HCT116 (cell line): ENCODE measurements around the gene ATP6AP1. TPM values are rescaled to one million over a fixed set of nuclear protein-coding genes. Genes with fewer than 3 reads are reported as not detected.
A peak's percentile ranks its signal among the peaks of the same experiment; 100 is the strongest.

ENCODE experiments used
- ATAC-seq: fragments of 200-7000 bp; cut with Tn5 transposase; 2 replicates; pipeline ENCODE4 v1.9.1; 2020; ENCODE audit warnings: mild to moderate bottlenecking, moderate library complexity
- BruUV-seq: library from RNA; stranded (reverse); fragments of 400-500 nt; replicated peaks from 2 replicates; lab custom pipeline; 2021; lab: Mats Ljungman, UMichigan
- CTCF ChIA-PET: fragments of 300-600 bp; sonication (Branson Sonifier 250); formaldehyde crosslinking; loops from one replicate; lab custom pipeline; 2021; ENCODE audit warnings: antibody characterized with exemption; lab: Charles Lee
- POLR2A ChIA-PET: fragments of 300-600, 350-600 bp; sonication (Branson Sonifier 250); formaldehyde crosslinking; loops from one replicate; lab custom pipeline; 2021; ENCODE audit warnings: antibody characterized with exemption; lab: Charles Lee
- RAD21 ChIA-PET, 2 experiments: fragments of 300-600 bp; sonication (Branson Sonifier 250); formaldehyde crosslinking; loops; one replicate each; lab custom pipeline; 2023; ENCODE audit warnings: low total read pairs in 2 of 2; ENCODE audit not compliant: uncharacterized antibody in 2 of 2, unreplicated experiment in 2 of 2, low non-redundant PET in 1 of 2; lab: Charles Lee
- DNase-seq: peaks from one replicate; pipeline ENCODE4 v3.0.0-alpha.2; 2010; ENCODE audit warnings: low read depth, low spot score
- H2AFZ ChIP-seq: fragments of 200-600 bp; shearing (Covaris generic), sonication (generic); 2 replicates; pipeline ENCODE4 v1.6.1; 2017; ENCODE audit warnings: low read depth, mixed run types, mixed read lengths, antibody characterized with exemption, low read length; ENCODE audit not compliant: poor library complexity, severe bottlenecking
- H3K27ac ChIP-seq: 2 replicates; pipeline ENCODE4 v1.5.1; 2012; ENCODE audit warnings: low read depth, low read length
- H3K27me3 ChIP-seq: fragments of 200-600 bp; sonication (generic); 2 replicates; pipeline ENCODE4 v1.6.1; 2016; ENCODE audit warnings: mixed run types, low read length, mixed read lengths; ENCODE audit not compliant: insufficient read depth
- H3K36me3 ChIP-seq, 2 experiments: fragments of 200-500 bp in 1 of 2; fragments of 200-600 bp in 1 of 2; sonication (Bioruptor generic) in 1 of 2; sonication (generic) in 1 of 2; 2 replicates each; pipeline versions ENCODE4 v1.5.1 to v1.6.1; 2014 to 2016; ENCODE audit warnings: low read length in 2 of 2, inconsistent platforms in 1 of 2, mixed read lengths in 1 of 2, mixed run types in 1 of 2; ENCODE audit not compliant: insufficient read depth in 2 of 2, control insufficient read depth in 1 of 2
- H3K4me1 ChIP-seq, 2 experiments: fragments of 200-600 bp in 1 of 2; sonication (generic) in 1 of 2; 2 replicates each; pipeline versions ENCODE4 v1.5.1 to v1.6.1; 2012 to 2017; ENCODE audit warnings: low read length in 2 of 2, inconsistent platforms in 1 of 2, mild to moderate bottlenecking in 1 of 2, mixed read lengths in 1 of 2, mixed run types in 1 of 2, moderate library complexity in 1 of 2; ENCODE audit not compliant: insufficient read depth in 2 of 2, control insufficient read depth in 1 of 2
- H3K4me2 ChIP-seq: fragments of 200-600 bp; sonication (generic); 2 replicates; pipeline ENCODE4 v1.6.1; 2017; ENCODE audit warnings: mixed run types, low read length, mixed read lengths
- H3K4me3 ChIP-seq, 2 experiments: fragments of 200-600 bp in 1 of 2; sonication (generic) in 1 of 2; replicated peaks in 1 of 2; 2 replicates each; pipeline ENCODE4 v1.5.1; 2011 to 2016; ENCODE audit warnings: low read length in 2 of 2, control low read depth in 1 of 2, low read depth in 1 of 2, mild to moderate bottlenecking in 1 of 2, mixed read lengths in 1 of 2, mixed run types in 1 of 2
- H3K79me2 ChIP-seq: fragments of 200-600 bp; sonication (generic); 2 replicates; pipeline ENCODE4 v1.6.1; 2017; ENCODE audit warnings: mild to moderate bottlenecking, mixed run types, low read length, moderate library complexity, mixed read lengths; ENCODE audit not compliant: insufficient read depth
- H3K9ac ChIP-seq: fragments of 200-600 bp; sonication (generic); 2 replicates; pipeline ENCODE4 v1.6.1; 2016; ENCODE audit warnings: low read length, mixed read lengths
- H3K9me2 ChIP-seq: fragments of 200-600 bp; sonication (generic), shearing (Covaris generic); 2 replicates; pipeline ENCODE4 v1.6.1; 2017; ENCODE audit warnings: mixed run types, mild to moderate bottlenecking, moderate library complexity; ENCODE audit not compliant: insufficient read depth
- H3K9me3 ChIP-seq, 2 experiments: fragments of 200-500 bp in 1 of 2; fragments of 200-600 bp in 1 of 2; sonication (Bioruptor generic) in 1 of 2; sonication (generic) in 1 of 2; 2 replicates each; pipeline ENCODE4 v1.6.1; 2014 to 2017; ENCODE audit warnings: low read length in 2 of 2, mixed read lengths in 2 of 2, inconsistent platforms in 1 of 2, low read depth in 1 of 2, mild to moderate bottlenecking in 1 of 2, mixed run types in 1 of 2, moderate library complexity in 1 of 2; ENCODE audit not compliant: control insufficient read depth in 1 of 2, insufficient read depth in 1 of 2
- H4K20me1 ChIP-seq: fragments of 200-600 bp; sonication (generic), shearing (Covaris generic); 2 replicates; pipeline ENCODE4 v1.6.1; 2017; ENCODE audit warnings: mixed run types, mild to moderate bottlenecking, moderate library complexity; ENCODE audit not compliant: insufficient read depth
- CEBPB ChIP-seq: IDR thresholded peaks from 2 replicates; pipeline ENCODE4 v1.6.1; 2012; ENCODE audit warnings: low read depth
- POLR2AphosphoS5 ChIP-seq: IDR thresholded peaks from 2 replicates; pipeline ENCODE4 v1.6.1; 2011; ENCODE audit warnings: mild to moderate bottlenecking, low read depth, low read length, moderate library complexity
- intact Hi-C: fragments of 100-400 bp; cut with micrococcal nuclease; formaldehyde crosslinking; loops from 2 replicates; pipeline ENCODE4 v1.10.0; 2022
- total RNA-seq: library from RNA; stranded (reverse); gene quantifications from one replicate; pipeline ENCODE4 v1.2.1, GENCODE V29; 2021; ENCODE audit not compliant: unreplicated experiment
- TF ChIP-seq, protein P1 (sequence below): IDR thresholded peaks from 2 replicates; pipeline ENCODE4 v1.6.1; 2012

The ATP6AP1 gene
- total RNA-seq, 1 experiment from 2014 or later = 53.4 TPM

DNA sequence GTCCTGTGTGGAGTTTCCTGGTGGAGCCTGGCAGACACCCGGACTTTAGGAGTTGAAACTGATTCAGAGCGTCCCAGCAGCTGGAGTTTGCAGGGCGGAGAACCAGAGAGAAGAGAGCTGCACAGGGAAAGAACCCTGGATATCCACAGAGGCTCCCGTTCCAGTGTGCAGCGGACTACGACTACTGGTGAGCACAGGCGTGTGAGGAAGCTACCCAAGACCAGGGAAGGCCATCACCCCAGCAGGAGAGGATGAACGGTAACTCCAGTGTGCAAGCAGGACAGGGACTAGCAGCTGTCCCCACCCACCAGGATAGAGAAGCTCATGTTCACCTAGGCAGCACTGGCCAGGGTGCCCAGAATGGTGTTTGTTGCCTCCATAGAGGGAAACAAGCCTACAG is 48.3 kb downstream of the ATP6AP1 start:
- no peak for DNase-seq
- Histone ChIP-seq H3K9ac (no peak overlapping the region), H3K27me3 (no peaks in the 10 kb centered on the region), H3K9me3 (no peaks in the 10 kb centered on the region), H3K36me3 (no peaks in the 10 kb centered on the region; a peak in 1 of 4 replicates), H3K79me2 (no peaks in the 10 kb centered on the region), H3K4me1 (peaks cover 3 to 10% of the 10 kb centered on the region in 2 experiments; a peak in 3 of 4 replicates), H3K4me2 (no peak overlapping the region), H3K9me2 (no peaks in the 10 kb centered on the region), H4K20me1 (no peaks in the 10 kb centered on the region), H3K4me3 (no peak overlapping the region), H2AFZ (no peak overlapping the region), H3K27ac (no peak overlapping the region)
- no peak for ATAC-seq
- CTCF ChIA-PET = no interaction called here
- intact Hi-C loops = loop anchor here (5.0 kb wide), 2 partner anchors 35 to 70 kb away; partner anchors contain the start of genes DNASE1L1 and FAM50A
- BruUV-seq = no TSS peak
- TF ChIP-seq, protein P1, sequence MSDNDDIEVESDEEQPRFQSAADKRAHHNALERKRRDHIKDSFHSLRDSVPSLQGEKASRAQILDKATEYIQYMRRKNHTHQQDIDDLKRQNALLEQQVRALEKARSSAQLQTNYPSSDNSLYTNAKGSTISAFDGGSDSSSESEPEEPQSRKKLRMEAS = no peak
- TF ChIP-seq POLR2AphosphoS5 (peak; percentile 37), CEBPB (no peak)
- RAD21 ChIA-PET = no interaction called here
- POLR2A ChIA-PET = interaction anchor here (0.5 kb wide), 1 partner anchor 45 kb away, joined by 3 read pairs; no protein-coding TSS in a partner anchor

DNA sequence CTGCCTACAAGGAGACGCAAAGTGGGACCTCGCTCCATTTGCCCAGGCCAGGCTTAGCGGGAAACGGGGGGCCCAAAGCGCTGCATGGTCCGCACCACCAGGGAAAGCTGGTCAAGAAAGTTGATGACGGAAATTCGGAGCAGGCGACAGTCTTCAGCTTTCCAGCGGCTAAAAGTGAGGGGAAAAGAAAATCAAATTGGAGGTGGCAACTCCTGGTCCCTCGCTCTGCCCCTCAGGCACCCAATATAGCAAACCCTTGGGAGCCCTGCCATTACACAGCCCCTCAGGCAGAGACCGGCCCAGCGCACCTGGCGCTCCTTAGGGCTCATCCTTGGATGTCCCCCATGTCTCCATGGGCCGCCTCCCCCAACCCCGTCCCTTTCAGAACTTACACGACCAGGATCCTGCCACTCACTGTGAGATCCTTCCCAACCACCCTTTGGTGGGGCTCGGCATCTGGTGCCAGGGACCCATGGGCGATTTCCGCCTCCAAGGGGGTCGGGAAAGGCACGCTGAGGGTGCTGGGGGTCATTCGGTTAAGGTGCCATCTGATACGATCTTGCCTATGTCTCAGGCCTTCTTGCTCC is 49.5 kb downstream of the ATP6AP1 start:
- Histone ChIP-seq H3K4me1 (peaks cover 3 to 10% of the 10 kb centered on the region in 2 experiments; a peak in 3 of 4 replicates), H3K4me3 (peak overlapping the region; percentile 53 to 60), H3K27ac (peak overlapping the region; percentile 87; the same call in 1 of the 2 replicates), H3K27me3 (no peaks in the 10 kb centered on the region), H3K9me2 (no peaks in the 10 kb centered on the region), H3K9me3 (no peaks in the 10 kb centered on the region), H3K36me3 (no peaks in the 10 kb centered on the region), H3K79me2 (no peaks in the 10 kb centered on the region), H4K20me1 (no peaks in the 10 kb centered on the region), H3K4me2 (peak overlapping the region; percentile 71), H3K9ac (peak overlapping the region; percentile 60), H2AFZ (no peak overlapping the region)
- ChIA-PET CTCF (no interaction called here), POLR2A (interaction anchor here (1.1 kb wide), 1 partner anchor 25 kb away, joined by 3 read pairs; no protein-coding TSS in a partner anchor), RAD21 (no interaction called here)
- DNase-seq = no peak
- ATAC-seq = peak; percentile 1; the same call in 1 of the 2 replicates
- intact Hi-C loops = loop anchor here (5.0 kb wide), 2 partner anchors 36 to 71 kb away; partner anchors contain the start of genes DNASE1L1 and FAM50A
- no peak for TF ChIP-seq CEBPB
- TF ChIP-seq POLR2AphosphoS5 = peak; percentile 66
- TSS peak; percentile 81 for BruUV-seq
